Activated CD8-positive, alpha-beta memory T cell treated with anti-CD3 and anti-CD28 coated beads, Interleukin-2, amount 50 U/mL, for 1 hour (primary cell): Measurements from ENCODE around the gene OR7G3.

ENCODE experiments used
- DNase-seq: peaks from one replicate; pipeline ENCODE4 v3.0.0-alpha.2; 2020; ENCODE audit errors: extremely low read depth

The OR7G3 gene

GRCh38 chr19:9107375-9107774, 19.4 kb downstream of the OR7G3 start, which contains the start of gene OR7G2:
TSS of gene OR7G2 (minus strand) at chr19:9107475. CDS start at chr19:9103243, 4,232 bp downstream.
- DNase-seq, result no peak

- DNase-seq, result no peak
Measured at GRCh38 chr19:9086761-9087160, 40.0 kb downstream of the OR7G3 start, which contains the start of gene OR1M1. TSS of gene OR1M1 (plus strand) at chr19:9087061. CDS start at chr19:9093245, 6,184 bp downstream.

- no peak for DNase-seq
Measured at GRCh38 chr19:9078651-9079050, 48.1 kb downstream of the OR7G3 start.

DNA sequence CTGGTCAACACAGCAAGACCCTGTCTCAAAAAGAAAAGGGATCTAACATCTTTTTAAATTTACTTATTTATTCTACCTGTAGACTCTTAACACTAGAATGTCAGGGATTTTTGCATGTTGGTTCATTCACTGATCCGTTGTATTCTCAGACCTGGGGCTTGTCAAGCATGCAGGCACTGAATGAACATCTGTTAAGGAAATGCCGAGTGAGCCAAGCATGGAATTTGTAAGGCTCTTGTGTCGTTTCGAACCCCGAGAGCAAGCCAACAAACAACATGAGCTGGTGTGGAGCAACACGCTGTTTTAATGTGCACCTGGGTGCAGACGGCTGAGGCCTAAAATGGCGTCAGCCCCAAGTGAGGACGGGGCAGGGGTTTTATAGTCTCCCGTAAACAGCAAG, 49.8 kb downstream of the OR7G3 start:
- DNase-seq, result no peak
